Activated T-cell treated with anti-CD3 and anti-CD28 coated beads for 24 hours (primary cell): ENCODE data around the gene STXBP3.
"Not testable (repeated sequence)": the region's sequence is repeated elsewhere in the genome, so short reads cannot be mapped to it uniquely, and the experiment has no call there.

ENCODE experiments used
- DNase-seq: peaks from one replicate; pipeline ENCODE4 v3.0.0-alpha.2; 2020; ENCODE audit warnings: low read depth

STXBP3 gene

GRCh38 chr1:108728327-108728923, 18.0 kb upstream of the STXBP3 start:
- DNase-seq = no peak

- DNase-seq = no peak
Measured at GRCh38 chr1:108729481-108729880, 17.0 kb upstream of the STXBP3 start.

GRCh38 chr1:108732398-108732797, 14.1 kb upstream of the STXBP3 start:
- DNase-seq = no peak

- DNase-seq = no peak
Measured at GRCh38 chr1:108734171-108734865, 12.2 kb upstream of the STXBP3 start.

GRCh38 chr1:108742253-108742652, 4.2 kb upstream of the STXBP3 start:
- DNase-seq = no peak

- DNase-seq = no peak
Measured at GRCh38 chr1:108745980-108746381, 493 bp upstream of the STXBP3 start.

- DNase-seq = peak; percentile 13
Measured at GRCh38 chr1:108747171-108747850, 837 bp downstream of the STXBP3 start.

- DNase-seq = no peak
Measured at GRCh38 chr1:108747898-108748297, 1.4 kb downstream of the STXBP3 start.

GRCh38 chr1:108749081-108749480, 2.6 kb downstream of the STXBP3 start:
- no peak for DNase-seq

- no peak for DNase-seq
Measured at GRCh38 chr1:108750476-108751181, 4.2 kb downstream of the STXBP3 start.

GRCh38 chr1:108753363-108753762, 6.9 kb downstream of the STXBP3 start:
- no peak for DNase-seq

- DNase-seq = no peak
Measured at GRCh38 chr1:108758796-108759195, 12.3 kb downstream of the STXBP3 start.

GRCh38 chr1:108767115-108767514, 20.6 kb downstream of the STXBP3 start:
- DNase-seq = no peak

- no peak for DNase-seq
Measured at GRCh38 chr1:108767708-108768107, 21.2 kb downstream of the STXBP3 start.

- DNase-seq = no peak
Measured at GRCh38 chr1:108777839-108778238, 31.4 kb downstream of the STXBP3 start.

- no peak for DNase-seq
Measured at GRCh38 chr1:108779455-108779854, 33.0 kb downstream of the STXBP3 start.

- DNase-seq = no peak
Measured at GRCh38 chr1:108780937-108781574, 34.6 kb downstream of the STXBP3 start.

GRCh38 chr1:108781575-108781944, 35.1 kb downstream of the STXBP3 start:
- DNase-seq = not testable (repeated sequence)

- no peak for DNase-seq
Measured at GRCh38 chr1:108785264-108785663, 38.8 kb downstream of the STXBP3 start.

GRCh38 chr1:108785880-108786279, 39.4 kb downstream of the STXBP3 start:
- DNase-seq = no peak

- no peak for DNase-seq
Measured at GRCh38 chr1:108791790-108792189, 45.3 kb downstream of the STXBP3 start.

GRCh38 chr1:108792420-108792819, 45.9 kb downstream of the STXBP3 start:
- DNase-seq = no peak
